NCI-H1436 treated with DMSO at 0.1 percent for 48 hours (cell line): ENCODE results near the gene IQGAP1.

ENCODE experiments used
- DNase-seq: peaks from one replicate; lab custom pipeline; 2025; lab: John Stamatoyannopoulos, UW

IQGAP1 gene

DNA sequence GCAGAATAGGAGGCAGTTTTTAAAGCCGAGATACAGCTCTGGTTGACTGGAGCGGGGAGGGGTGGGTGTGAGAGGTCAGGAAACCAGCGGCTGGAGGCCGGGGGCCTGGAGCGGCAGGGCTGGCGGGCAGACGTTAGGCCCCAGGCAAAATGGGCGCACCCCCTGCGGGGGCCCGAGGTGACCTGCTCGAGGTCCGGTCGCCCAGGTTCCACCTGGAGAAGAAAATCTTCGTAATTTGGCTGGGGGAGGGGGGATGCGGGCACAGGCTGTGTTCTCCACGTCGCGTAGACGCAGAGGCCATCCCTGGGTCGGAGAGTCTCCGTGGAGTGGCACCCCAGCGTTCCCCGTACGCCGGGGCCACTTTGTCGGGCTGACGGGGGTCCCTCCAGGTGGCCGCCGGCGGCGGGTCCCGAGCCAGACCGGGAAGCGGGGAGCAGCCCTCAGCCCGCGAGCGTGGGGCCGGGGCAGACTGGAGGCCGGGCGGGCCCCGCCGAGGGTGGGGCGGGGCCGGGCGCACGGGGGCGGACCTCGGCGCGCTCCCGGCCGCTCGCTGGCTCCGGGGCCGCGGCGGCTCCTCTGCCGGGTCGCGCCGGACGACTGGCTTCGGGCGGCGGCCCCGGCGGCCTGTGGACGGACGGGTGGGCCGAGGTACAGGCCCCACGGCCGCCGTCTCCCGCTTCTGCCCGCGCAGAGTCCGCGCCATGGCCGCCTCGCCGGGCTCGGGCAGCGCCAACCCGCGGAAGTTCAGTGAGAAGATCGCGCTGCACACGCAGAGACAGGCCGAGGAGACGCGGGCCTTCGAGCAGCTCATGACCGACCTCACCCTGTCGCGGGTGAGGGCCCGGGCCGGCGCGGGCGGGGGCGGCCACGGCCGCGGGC is 141.6 kb downstream of the IQGAP1 start, which contains the start of gene CRTC3:
TSS of gene CRTC3 (plus strand) at position 553 of the 879 bp plus-strand sequence. CDS start at position 702, 149 bp downstream.
- DNase-seq: no peak

DNA sequence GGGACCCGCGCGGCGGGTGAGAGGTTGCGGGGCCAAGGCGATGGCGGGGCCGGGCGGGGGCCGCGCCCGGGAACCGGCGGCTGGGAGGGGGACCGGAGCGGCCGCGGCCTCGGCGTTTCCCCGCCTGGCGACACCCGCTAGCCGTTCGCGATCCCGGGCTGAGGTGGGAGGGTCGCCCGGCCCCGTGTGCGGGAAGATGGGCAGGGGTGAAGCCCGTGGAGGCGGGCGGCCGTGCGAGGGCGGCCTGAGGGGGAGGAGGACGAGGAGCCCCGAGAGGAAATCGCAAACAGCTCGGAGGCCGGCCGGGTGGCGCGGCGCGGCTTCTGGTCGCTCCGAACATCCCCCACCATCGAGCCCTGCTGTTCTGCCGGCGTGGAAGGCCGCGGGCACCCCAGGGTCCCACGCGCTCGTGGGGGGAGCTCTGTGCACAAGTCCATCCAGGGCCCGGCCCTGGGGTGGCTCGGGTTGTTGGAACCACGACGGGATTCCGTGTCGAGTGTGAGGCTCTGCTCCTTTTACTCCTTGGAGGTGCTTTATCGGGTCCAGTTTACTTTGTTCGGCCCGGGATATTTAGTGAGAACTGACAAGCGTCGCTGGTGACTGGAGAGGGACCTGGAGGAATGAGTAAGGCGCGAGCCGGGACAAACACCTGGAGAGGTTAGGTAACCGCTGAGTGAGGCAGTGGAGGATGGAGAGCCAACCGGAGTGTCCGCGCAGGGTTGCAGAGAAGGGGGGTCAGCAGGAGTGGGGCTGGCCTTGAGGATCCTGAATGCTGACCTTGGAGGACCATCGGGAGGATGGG is 142.4 kb downstream of the IQGAP1 start:
- no peak for DNase-seq

DNA sequence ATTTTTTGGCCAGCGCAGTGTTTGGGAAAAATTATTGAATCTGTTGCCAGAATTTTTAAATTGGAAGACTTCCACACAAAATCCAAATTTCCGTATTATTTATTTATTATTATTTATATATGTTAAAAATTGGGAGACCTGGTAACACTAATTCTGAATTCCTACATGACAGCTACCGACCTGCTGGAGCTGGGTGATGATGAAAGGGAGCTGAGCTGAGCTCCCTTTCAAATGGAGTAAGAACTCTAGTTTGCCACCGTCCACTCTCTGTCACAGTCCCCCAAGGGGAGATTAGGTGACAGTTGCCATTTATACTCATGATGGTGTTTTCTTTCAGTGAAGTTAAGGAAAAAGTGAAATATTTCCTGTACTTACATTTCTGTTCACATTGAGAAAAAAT is 143.1 kb downstream of the IQGAP1 start:
- no peak for DNase-seq

DNA sequence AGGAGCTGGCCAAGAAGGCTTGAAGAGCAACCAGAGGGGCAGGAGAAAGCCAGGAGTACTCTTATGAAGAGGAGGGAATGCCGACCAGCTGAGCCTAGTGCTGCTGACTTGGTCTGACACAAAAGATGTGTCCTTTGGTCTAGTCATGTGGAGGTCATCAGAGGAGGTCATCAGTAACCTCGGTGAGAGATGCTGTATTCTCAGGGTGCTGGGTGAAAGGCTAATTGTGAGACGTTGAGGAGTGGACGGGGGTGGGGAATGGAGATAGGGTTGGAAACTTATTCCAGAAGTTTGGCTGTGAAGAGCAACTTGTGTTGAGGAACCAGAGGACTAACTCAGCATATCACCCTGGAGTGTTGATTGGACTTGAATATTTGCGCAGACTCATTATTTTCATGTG is 147.2 kb downstream of the IQGAP1 start:
- DNase-seq: no peak

DNA sequence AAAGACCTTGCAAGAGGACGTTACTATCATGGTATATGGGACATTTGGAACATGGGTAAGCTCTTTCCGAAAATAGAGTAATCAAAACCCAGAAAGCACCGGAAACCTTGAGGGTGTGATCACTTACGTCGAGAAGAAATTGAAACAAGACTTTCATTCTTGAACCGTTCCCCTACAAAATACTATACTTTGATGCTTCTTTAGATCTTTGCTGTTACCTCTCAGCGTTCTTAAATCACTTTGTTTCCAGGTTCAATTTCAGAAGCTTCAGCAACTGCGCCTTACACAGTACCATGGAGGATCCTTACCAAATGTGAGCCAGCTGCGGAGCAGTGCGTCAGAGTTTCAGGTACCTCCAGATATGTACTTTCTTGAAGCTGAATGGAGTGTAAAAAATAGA is 151.7 kb downstream of the IQGAP1 start:
- DNase-seq: no peak

DNA sequence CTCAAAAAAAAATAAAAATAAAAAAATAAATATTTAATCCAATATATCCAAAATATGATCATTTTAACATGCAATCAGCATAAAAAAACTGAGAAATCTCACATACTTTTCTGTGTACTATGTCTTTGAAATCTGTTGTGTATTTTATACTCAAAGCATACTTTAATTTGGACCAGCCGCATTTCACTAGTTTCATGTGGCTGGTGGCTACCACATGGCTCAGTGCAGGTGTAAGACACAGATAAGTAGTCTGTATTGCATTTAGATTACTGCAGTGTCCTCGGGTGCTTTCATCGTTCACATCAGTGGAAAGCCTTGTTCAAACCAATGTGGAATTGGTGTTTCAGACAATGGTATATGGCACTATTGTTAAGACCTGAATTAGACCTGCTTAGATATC is 152.7 kb downstream of the IQGAP1 start:
- DNase-seq: no peak

DNA sequence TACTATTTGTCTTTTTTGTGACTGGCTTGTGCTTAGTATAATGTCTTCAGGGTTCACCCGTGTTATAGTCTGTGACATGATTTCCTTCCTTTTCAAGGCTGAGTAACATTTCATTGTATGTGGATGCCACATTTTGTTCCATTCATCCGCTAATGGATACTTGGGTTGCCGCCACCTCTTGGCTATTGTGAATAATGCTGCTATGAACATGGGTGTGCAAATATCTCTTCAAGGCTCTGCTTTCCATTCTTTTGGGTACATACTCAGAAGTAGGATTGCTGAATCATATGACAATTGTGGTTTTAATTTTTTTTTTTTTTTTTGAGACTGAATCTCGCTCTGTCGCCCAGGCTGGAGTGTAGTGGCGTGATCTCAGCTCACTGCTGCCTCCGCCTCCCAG is 157.1 kb downstream of the IQGAP1 start:
- no peak for DNase-seq

DNA sequence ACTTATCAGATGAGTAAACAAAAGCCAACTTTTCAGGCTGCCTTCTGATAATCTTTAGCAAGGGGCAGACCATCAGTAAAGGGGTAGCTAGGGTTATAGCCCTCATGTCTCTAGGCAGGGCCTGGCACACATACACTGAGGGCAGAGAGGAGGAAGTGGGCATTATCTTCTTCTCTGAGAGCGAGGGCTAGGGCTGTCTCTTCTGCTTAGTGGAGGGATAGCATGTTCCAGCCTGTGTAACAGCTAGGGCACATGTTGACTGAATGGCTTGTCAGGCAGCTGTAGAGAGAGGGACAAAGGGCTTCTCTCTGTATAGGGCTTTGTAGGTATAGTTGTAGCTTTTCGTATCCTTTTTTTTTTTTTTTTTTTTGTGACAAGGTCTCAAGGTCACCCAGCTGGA is 159.5 kb downstream of the IQGAP1 start:
- DNase-seq: no peak

DNA sequence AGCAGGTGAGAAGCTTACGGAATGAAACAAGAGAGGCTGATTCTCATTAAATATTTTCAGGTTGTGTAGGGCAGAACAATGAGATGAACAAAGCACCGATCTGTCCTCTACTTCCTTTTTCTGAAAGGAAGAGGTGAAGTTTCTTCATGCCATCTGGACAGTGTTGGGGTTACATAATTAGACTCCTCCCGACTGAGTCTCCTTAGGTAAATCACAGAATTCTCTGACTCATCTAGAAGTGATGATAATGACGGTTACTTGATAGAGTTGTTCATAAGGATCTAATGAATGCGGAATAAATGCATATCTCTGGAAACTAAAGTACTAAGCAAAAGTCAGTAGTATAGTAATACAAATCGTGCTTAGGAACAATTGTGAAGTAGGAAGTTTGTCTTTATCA is 162.9 kb downstream of the IQGAP1 start:
- DNase-seq: no peak
